ENCODE results near the gene ZNF469. TPM values are rescaled to one million over a fixed set of nuclear protein-coding genes. Genes with fewer than 3 reads are reported as not detected.

ZNF469 gene
- 8.3 to 15.5 TPM (median 13.0 TPM) in 5 replicates for total RNA-seq (2022; extraction: Qiagen RNA extraction)

GRCh38 chr16:88382491-88383400 is at the start of gene ZNF469:
Gene ZNF469, plus strand, starts transcription at chr16:88382959. Its CDS starts 44,512 bp downstream, at chr16:88427471.

Other genes starting within 250 kb of the ZNF469 start
- 5.3 to 8.6 TPM (median 7.8 TPM) in 5 replicates for gene ZFPM1, start 70.3 kb downstream of the ZNF469 start, total RNA-seq (2022; extraction: Qiagen RNA extraction)
- gene ZC3H18, start 187.4 kb downstream of the ZNF469 start, total RNA-seq (2022; extraction: Qiagen RNA extraction), result 50.1 to 53.6 TPM (median 53.0 TPM) in 5 replicates